Astrocyte (in vitro differentiated cells and primary cell): ENCODE results near the gene MLLT11.

ENCODE experiments used
- EZH2 ChIP-seq: IDR thresholded peaks from 2 replicates; pipeline ENCODE4 v1.6.1; 2012; ENCODE audit warnings: mild to moderate bottlenecking, low read length, inconsistent platforms; ENCODE audit not compliant: insufficient read depth
- TF ChIP-seq, protein P1 (sequence below): IDR thresholded peaks from 2 replicates; pipeline ENCODE4 v1.5.1; 2011; ENCODE audit warnings: low read depth, mild to moderate bottlenecking, inconsistent platforms, low read length, moderate library complexity; ENCODE audit not compliant: insufficient read depth

DNA sequence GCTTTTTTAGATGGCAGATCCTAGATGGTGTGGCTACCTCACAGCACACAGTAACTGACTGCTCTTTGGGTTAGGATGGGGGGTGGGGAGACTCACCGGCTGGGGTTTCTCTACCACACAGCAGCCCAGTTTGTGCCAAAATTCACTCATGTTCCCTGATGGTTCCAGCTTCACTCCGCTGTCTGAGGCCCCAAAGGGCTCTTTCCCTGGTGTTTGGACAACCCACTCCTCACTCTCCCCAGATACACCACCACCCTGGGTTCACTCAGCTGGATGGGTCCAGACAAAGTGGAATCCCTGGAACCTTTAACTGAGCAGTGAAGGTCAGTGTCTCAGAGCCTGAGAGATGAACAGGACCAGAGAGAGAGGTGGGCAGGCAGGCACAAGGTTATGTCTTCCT is 4.6 kb upstream of the MLLT11 start:
- TF ChIP-seq, protein P1, sequence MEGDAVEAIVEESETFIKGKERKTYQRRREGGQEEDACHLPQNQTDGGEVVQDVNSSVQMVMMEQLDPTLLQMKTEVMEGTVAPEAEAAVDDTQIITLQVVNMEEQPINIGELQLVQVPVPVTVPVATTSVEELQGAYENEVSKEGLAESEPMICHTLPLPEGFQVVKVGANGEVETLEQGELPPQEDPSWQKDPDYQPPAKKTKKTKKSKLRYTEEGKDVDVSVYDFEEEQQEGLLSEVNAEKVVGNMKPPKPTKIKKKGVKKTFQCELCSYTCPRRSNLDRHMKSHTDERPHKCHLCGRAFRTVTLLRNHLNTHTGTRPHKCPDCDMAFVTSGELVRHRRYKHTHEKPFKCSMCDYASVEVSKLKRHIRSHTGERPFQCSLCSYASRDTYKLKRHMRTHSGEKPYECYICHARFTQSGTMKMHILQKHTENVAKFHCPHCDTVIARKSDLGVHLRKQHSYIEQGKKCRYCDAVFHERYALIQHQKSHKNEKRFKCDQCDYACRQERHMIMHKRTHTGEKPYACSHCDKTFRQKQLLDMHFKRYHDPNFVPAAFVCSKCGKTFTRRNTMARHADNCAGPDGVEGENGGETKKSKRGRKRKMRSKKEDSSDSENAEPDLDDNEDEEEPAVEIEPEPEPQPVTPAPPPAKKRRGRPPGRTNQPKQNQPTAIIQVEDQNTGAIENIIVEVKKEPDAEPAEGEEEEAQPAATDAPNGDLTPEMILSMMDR, result no peak
- TF ChIP-seq EZH2, result no peak
